Activated CD8-positive, alpha-beta memory T cell treated with anti-CD3 and anti-CD28 coated beads for 36 hours (primary cell): Measurements from ENCODE around the gene PGM1. TPM values are rescaled to one million over a fixed set of nuclear protein-coding genes. Genes with fewer than 3 reads are reported as not detected.

Experiments used
- CTCF ChIA-PET: fragments of 350-600 bp; sonication (Branson Sonifier 250); formaldehyde crosslinking; loops from one replicate; lab custom pipeline; 2021; ENCODE audit warnings: antibody characterized with exemption; lab: Charles Lee
- POLR2A ChIA-PET: fragments of 350-600 bp; sonication (Branson Sonifier 250); formaldehyde crosslinking; loops from one replicate; lab custom pipeline; 2021; ENCODE audit warnings: antibody characterized with exemption; lab: Charles Lee
- total RNA-seq, 2 experiments: library from RNA; stranded (reverse); gene quantifications; one replicate each; pipeline ENCODE4 v1.2.3, GENCODE V29; 2021

Gene PGM1
- total RNA-seq, 2 experiments from 2014 or later = 43.7 to 45.5 TPM

GRCh38 chr1:63624911-63625310, 31.7 kb downstream of the PGM1 start:
- ChIA-PET POLR2A (no interaction called here), CTCF (no interaction called here)

GRCh38 chr1:63626222-63626621, 33.0 kb downstream of the PGM1 start:
- ChIA-PET CTCF (no interaction called here), POLR2A (interaction anchor here (0.6 kb wide), 1 partner anchor 90 kb away, joined by 10 read pairs; no protein-coding TSS in a partner anchor)

- ChIA-PET CTCF (no interaction called here), POLR2A (no interaction called here)
Observed at GRCh38 chr1:63628607-63629006, 35.4 kb downstream of the PGM1 start.

- ChIA-PET CTCF (no interaction called here), POLR2A (no interaction called here)
Observed at GRCh38 chr1:63630238-63630637, 37.0 kb downstream of the PGM1 start.

- POLR2A ChIA-PET = no interaction called here
- CTCF ChIA-PET = no interaction called here
Observed at GRCh38 chr1:63630666-63631065, 37.5 kb downstream of the PGM1 start.

GRCh38 chr1:63632110-63632509, 38.9 kb downstream of the PGM1 start:
- CTCF ChIA-PET = no interaction called here

GRCh38 chr1:63633281-63633680, 40.1 kb downstream of the PGM1 start:
- POLR2A ChIA-PET = no interaction called here
- CTCF ChIA-PET = no interaction called here

More at GRCh38 chr1:63632110-63632509, 38.9 kb downstream of the PGM1 start:
- POLR2A ChIA-PET = no interaction called here

- ChIA-PET CTCF (no interaction called here), POLR2A (no interaction called here)
Observed at GRCh38 chr1:63634471-63634870, 41.3 kb downstream of the PGM1 start.

GRCh38 chr1:63635681-63636080, 42.5 kb downstream of the PGM1 start:
- ChIA-PET CTCF (no interaction called here), POLR2A (no interaction called here)

GRCh38 chr1:63636192-63637105, 43.2 kb downstream of the PGM1 start:
- ChIA-PET CTCF (no interaction called here), POLR2A (no interaction called here)

- ChIA-PET POLR2A (no interaction called here), CTCF (no interaction called here)
Observed at GRCh38 chr1:63638471-63638870, 45.3 kb downstream of the PGM1 start.

- ChIA-PET CTCF (no interaction called here), POLR2A (no interaction called here)
Observed at GRCh38 chr1:63638875-63639274, 45.7 kb downstream of the PGM1 start.

- POLR2A ChIA-PET = no interaction called here
Observed at GRCh38 chr1:63640633-63641567, 47.7 kb downstream of the PGM1 start.

GRCh38 chr1:63641615-63642014, 48.4 kb downstream of the PGM1 start:
- POLR2A ChIA-PET = no interaction called here
- CTCF ChIA-PET = no interaction called here

More at GRCh38 chr1:63640633-63641567, 47.7 kb downstream of the PGM1 start:
- CTCF ChIA-PET = no interaction called here

- POLR2A ChIA-PET = no interaction called here
- CTCF ChIA-PET = no interaction called here
Observed at GRCh38 chr1:63642901-63643300, 49.7 kb downstream of the PGM1 start.

- CTCF ChIA-PET = no interaction called here
- POLR2A ChIA-PET = no interaction called here
Observed at GRCh38 chr1:63643517-63643916, 50.3 kb downstream of the PGM1 start.

- POLR2A ChIA-PET = no interaction called here
- CTCF ChIA-PET = no interaction called here
Observed at GRCh38 chr1:63643926-63644325, 50.7 kb downstream of the PGM1 start.

GRCh38 chr1:63645317-63645716, 52.1 kb downstream of the PGM1 start:
- ChIA-PET CTCF (no interaction called here), POLR2A (no interaction called here)

- CTCF ChIA-PET = no interaction called here
- POLR2A ChIA-PET = no interaction called here
Observed at GRCh38 chr1:63648689-63649088, 55.5 kb downstream of the PGM1 start.

- POLR2A ChIA-PET = no interaction called here
- CTCF ChIA-PET = interaction anchor here (0.6 kb wide), 1 partner anchor 32 kb away, joined by 3 read pairs; no protein-coding TSS in a partner anchor
Observed at GRCh38 chr1:63651161-63651701, 58.0 kb downstream of the PGM1 start.
